Measurements from ENCODE around the gene TTN. TPM values are rescaled to one million over a fixed set of nuclear protein-coding genes. Genes with fewer than 3 reads are reported as not detected.

Gene TTN
- total RNA-seq, 1 experiment from 2014 or later, result under 0.01 TPM

DNA sequence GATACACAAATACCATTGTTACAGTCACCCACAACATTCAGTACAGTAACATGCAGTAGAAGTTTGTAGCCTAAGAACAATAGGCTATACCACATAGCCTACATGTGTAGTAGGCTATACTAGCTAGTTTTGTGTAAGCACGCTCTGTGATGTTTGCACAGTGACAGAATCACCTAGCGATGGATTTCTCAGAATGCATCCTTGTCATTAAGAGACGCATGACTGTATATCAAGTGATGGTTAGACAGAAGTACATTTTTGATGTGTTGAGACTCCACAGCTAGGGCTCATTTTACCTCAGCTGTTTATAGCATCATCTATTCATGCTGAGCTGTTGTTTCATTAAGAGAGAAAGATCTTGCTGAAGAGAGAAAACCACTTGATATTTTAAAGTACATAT is 307.6 kb downstream of the TTN start:
- BruUV-seq (replicated peaks), result no TSS peak
- DNase-seq (ENCODE audit: unreplicated experiment), result no peak
- H3K27ac Mint-ChIP-seq (ENCODE audit: low read depth, unreplicated experiment), result no peak overlapping the region
- CTCF ChIA-PET, result interaction anchor here (0.8 kb wide), 1 partner anchor 24 kb away, joined by 3 read pairs; no protein-coding TSS in a partner anchor
- TF ChIP-seq CTCF (IDR thresholded peaks at IDR 0.05; ENCODE audit: unreplicated experiment), result no peak
- POLR2A ChIA-PET, result interaction anchor here (2.1 kb wide), 1 partner anchor 23 kb away, joined by 6 read pairs; no protein-coding TSS in a partner anchor
- H3K9me3 Mint-ChIP-seq (ENCODE audit: unreplicated experiment), result no peaks in the 10 kb centered on the region
- H3K27me3 Mint-ChIP-seq (ENCODE audit: insufficient read depth, unreplicated experiment), result no peaks in the 10 kb centered on the region
- H3K4me3 Mint-ChIP-seq (ENCODE audit: unreplicated experiment), result no peak overlapping the region
- H3K4me1 Mint-ChIP-seq (ENCODE audit: insufficient read depth, unreplicated experiment), result no peaks in the 10 kb centered on the region
- intact Hi-C loops (cut with micrococcal nuclease), result no loop called here
- peaks cover 95% of the 10 kb centered on the region for H3K36me3 Mint-ChIP-seq (ENCODE audit: insufficient read depth, unreplicated experiment)

DNA sequence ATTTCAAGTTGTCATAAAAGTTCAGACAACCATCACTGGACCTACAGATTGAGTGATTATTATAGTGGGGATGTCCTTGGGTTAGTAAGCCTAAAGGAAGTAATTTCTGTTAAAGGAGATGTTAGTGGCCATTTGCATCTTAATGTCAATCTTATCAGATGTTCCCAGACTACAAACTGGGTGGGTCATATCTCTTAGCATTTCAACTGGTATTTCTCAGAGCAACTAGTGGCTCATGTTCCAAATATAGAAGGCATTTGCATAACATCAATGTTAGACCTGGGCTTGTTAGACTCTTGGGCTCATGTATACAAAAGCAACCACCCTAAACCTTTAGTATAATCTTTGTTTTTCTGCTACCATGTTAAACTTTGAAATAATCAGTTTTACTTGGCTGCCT is 309.1 kb downstream of the TTN start:
- H3K36me3 Mint-ChIP-seq (ENCODE audit: insufficient read depth, unreplicated experiment), result peaks cover 94% of the 10 kb centered on the region
- no peaks in the 10 kb centered on the region for H3K9me3 Mint-ChIP-seq (ENCODE audit: unreplicated experiment)
- no peaks in the 10 kb centered on the region for H3K27me3 Mint-ChIP-seq (ENCODE audit: insufficient read depth, unreplicated experiment)
- POLR2A ChIA-PET, result interaction anchor here (0.7 to 2.1 kb wide), 2 partner anchors 25 to 973 kb away, joined by 3 to 6 read pairs; no protein-coding TSS in a partner anchor
- H3K4me3 Mint-ChIP-seq (ENCODE audit: unreplicated experiment), result no peak overlapping the region
- DNase-seq (ENCODE audit: unreplicated experiment), result no peak
- H3K4me1 Mint-ChIP-seq (ENCODE audit: insufficient read depth, unreplicated experiment), result no peaks in the 10 kb centered on the region
- BruUV-seq (replicated peaks), result no TSS peak
- intact Hi-C loops (cut with micrococcal nuclease), result no loop called here
- H3K27ac Mint-ChIP-seq (ENCODE audit: low read depth, unreplicated experiment), result no peak overlapping the region
- CTCF ChIA-PET, result no interaction called here
- no peak for TF ChIP-seq CTCF (IDR thresholded peaks at IDR 0.05; ENCODE audit: unreplicated experiment)

GRCh38 chr2:178496049-178496448 is 311.2 kb downstream of the TTN start:
- H3K27ac Mint-ChIP-seq (ENCODE audit: low read depth, unreplicated experiment), result no peak overlapping the region
- peaks cover 81% of the 10 kb centered on the region for H3K36me3 Mint-ChIP-seq (ENCODE audit: insufficient read depth, unreplicated experiment)
- DNase-seq (ENCODE audit: unreplicated experiment), result no peak
- no peaks in the 10 kb centered on the region for H3K9me3 Mint-ChIP-seq (ENCODE audit: unreplicated experiment)
- no TSS peak for BruUV-seq (replicated peaks)
- no peaks in the 10 kb centered on the region for H3K27me3 Mint-ChIP-seq (ENCODE audit: insufficient read depth, unreplicated experiment)
- intact Hi-C loops (cut with micrococcal nuclease), result no loop called here
- TF ChIP-seq CTCF (IDR thresholded peaks at IDR 0.05; ENCODE audit: unreplicated experiment), result no peak
- no peak overlapping the region for H3K4me3 Mint-ChIP-seq (ENCODE audit: unreplicated experiment)
- no peaks in the 10 kb centered on the region for H3K4me1 Mint-ChIP-seq (ENCODE audit: insufficient read depth, unreplicated experiment)
- ChIA-PET POLR2A (interaction anchor here (1.2 to 1.4 kb wide), 2 partner anchors 34 to 45 kb away, joined by 3 to 4 read pairs; partner anchors contain the start of genes PJVK and PRKRA), CTCF (no interaction called here)

DNA sequence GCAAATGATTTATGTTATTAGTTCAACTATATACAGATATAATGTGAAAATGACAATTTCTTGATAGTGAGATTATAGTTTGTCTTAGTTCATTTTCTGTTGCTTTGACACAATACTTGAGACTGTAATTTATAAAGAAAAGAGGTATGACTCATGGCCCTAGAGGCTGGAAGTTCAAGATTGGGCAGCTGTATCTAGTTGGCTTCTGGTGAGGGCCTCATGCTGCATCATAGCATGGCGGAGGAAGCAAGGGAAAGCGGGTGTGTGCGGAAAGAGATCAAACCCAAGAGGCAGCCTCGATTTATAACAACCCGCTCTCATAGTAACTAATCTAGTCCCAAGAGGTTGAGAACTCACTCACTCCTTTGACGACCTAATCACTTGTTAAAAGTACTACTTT is 315.6 kb downstream of the TTN start:
- Mint-ChIP-seq H3K9me3 (ENCODE audit: unreplicated experiment) (no peaks in the 10 kb centered on the region), H3K27me3 (ENCODE audit: insufficient read depth, unreplicated experiment) (no peaks in the 10 kb centered on the region), H3K36me3 (ENCODE audit: insufficient read depth, unreplicated experiment) (peaks cover 59% of the 10 kb centered on the region), H3K4me3 (ENCODE audit: unreplicated experiment) (no peak overlapping the region), H3K27ac (ENCODE audit: low read depth, unreplicated experiment) (no peak overlapping the region), H3K4me1 (ENCODE audit: insufficient read depth, unreplicated experiment) (peaks cover 16% of the 10 kb centered on the region)
- ChIA-PET POLR2A (interaction anchor here (1.1 kb wide), 1 partner anchor 12 kb away, joined by 3 read pairs; no protein-coding TSS in a partner anchor), CTCF (interaction anchor here (0.5 kb wide), 1 partner anchor 380 kb away, joined by 3 read pairs; no protein-coding TSS in a partner anchor)
- no TSS peak for BruUV-seq (replicated peaks)
- no peak for DNase-seq (ENCODE audit: unreplicated experiment)
- no peak for TF ChIP-seq CTCF (IDR thresholded peaks at IDR 0.05; ENCODE audit: unreplicated experiment)
- intact Hi-C loops (cut with micrococcal nuclease), result no loop called here

Measured in MCF 10A (cell line).